ENCODE results near the gene KCNK13. TPM values are rescaled to one million over a fixed set of nuclear protein-coding genes. Genes with fewer than 3 reads are reported as not detected.

Gene KCNK13
- total RNA-seq (2022): not detected in 2 replicates
- percentile 2 among the genes with signal in this experiment for Bru-seq, nascent RNA
- percentile 5 among the genes with signal in this experiment for BruChase-seq, experiment 1, labeled RNA remaining after a 6-hour chase
- percentile 2 among the genes with signal in this experiment for BruChase-seq, experiment 2, labeled RNA remaining after a 2-hour chase
- long read RNA-seq: 0 reads

- Mint-ChIP-seq H3K4me3 (ENCODE audit: unreplicated experiment) (peak within 1 kb of the TSS; percentile 44), H3K27me3 (ENCODE audit: insufficient read depth, unreplicated experiment) (peaks cover 66% of the 10 kb centered on the region), H3K27ac (ENCODE audit: low read depth, unreplicated experiment) (no peak within 1 kb of the TSS), H3K4me1 (ENCODE audit: insufficient read depth, unreplicated experiment) (no peaks in the 10 kb centered on the region), H3K36me3 (ENCODE audit: insufficient read depth, unreplicated experiment) (no peaks in the 10 kb centered on the region), H3K9me3 (ENCODE audit: unreplicated experiment) (no peaks in the 10 kb centered on the region)
- TF ChIP-seq, protein P1, sequence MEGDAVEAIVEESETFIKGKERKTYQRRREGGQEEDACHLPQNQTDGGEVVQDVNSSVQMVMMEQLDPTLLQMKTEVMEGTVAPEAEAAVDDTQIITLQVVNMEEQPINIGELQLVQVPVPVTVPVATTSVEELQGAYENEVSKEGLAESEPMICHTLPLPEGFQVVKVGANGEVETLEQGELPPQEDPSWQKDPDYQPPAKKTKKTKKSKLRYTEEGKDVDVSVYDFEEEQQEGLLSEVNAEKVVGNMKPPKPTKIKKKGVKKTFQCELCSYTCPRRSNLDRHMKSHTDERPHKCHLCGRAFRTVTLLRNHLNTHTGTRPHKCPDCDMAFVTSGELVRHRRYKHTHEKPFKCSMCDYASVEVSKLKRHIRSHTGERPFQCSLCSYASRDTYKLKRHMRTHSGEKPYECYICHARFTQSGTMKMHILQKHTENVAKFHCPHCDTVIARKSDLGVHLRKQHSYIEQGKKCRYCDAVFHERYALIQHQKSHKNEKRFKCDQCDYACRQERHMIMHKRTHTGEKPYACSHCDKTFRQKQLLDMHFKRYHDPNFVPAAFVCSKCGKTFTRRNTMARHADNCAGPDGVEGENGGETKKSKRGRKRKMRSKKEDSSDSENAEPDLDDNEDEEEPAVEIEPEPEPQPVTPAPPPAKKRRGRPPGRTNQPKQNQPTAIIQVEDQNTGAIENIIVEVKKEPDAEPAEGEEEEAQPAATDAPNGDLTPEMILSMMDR (IDR thresholded peaks at IDR 0.05; ENCODE audit: unreplicated experiment): no peak
- CTCF ChIA-PET: no interaction called here
- POLR2A ChIA-PET: no interaction called here
- intact Hi-C loops (cut with micrococcal nuclease): no loop called here
- no peak for DNase-seq (ENCODE audit: unreplicated experiment)
- BruUV-seq (replicated peaks): no TSS peak
These were observed at the start of gene KCNK13 for GRCh38 chr14:90061685-90062126. Gene KCNK13 (plus strand): TSS chr14:90061994. CDS start chr14:90062206, 212 bp downstream.

DNA sequence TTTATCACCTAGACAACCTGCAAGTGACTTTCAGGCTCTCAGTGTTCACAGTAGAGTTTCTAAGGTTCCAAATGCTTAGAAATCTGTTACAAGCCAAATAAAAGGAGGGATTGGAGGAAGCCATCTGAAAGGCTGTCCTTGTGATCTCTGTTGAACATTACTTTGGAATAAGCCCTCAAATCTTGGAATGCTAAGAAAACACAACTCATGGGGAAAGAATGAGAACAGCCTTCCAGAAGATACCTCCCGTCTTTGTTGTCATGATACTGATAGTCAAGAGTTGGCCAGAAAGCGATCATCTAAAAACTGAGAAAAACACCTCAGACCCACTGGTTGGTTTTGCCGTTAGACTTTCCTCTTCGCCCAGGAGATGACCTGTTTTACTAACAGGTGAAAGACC, 44.4 kb upstream of the KCNK13 start:
- no peaks in the 10 kb centered on the region for H3K9me3 Mint-ChIP-seq (ENCODE audit: unreplicated experiment)
- H3K36me3 Mint-ChIP-seq (ENCODE audit: insufficient read depth, unreplicated experiment): peaks cover 30% of the 10 kb centered on the region
- TF ChIP-seq, protein P1 (IDR thresholded peaks at IDR 0.05; ENCODE audit: unreplicated experiment): no peak
- intact Hi-C loops (cut with micrococcal nuclease): no loop called here
- BruUV-seq (replicated peaks): no TSS peak
- ChIA-PET CTCF (interaction anchor here (0.7 kb wide), 1 partner anchor 215 kb away, joined by 4 read pairs; no protein-coding TSS in a partner anchor), POLR2A (no interaction called here)
- H3K4me3 Mint-ChIP-seq (ENCODE audit: unreplicated experiment): no peak overlapping the region
- no peak for DNase-seq (ENCODE audit: unreplicated experiment)
- H3K4me1 Mint-ChIP-seq (ENCODE audit: insufficient read depth, unreplicated experiment): no peaks in the 10 kb centered on the region
- H3K27me3 Mint-ChIP-seq (ENCODE audit: insufficient read depth, unreplicated experiment): no peaks in the 10 kb centered on the region
- H3K27ac Mint-ChIP-seq (ENCODE audit: low read depth, unreplicated experiment): no peak overlapping the region

DNA sequence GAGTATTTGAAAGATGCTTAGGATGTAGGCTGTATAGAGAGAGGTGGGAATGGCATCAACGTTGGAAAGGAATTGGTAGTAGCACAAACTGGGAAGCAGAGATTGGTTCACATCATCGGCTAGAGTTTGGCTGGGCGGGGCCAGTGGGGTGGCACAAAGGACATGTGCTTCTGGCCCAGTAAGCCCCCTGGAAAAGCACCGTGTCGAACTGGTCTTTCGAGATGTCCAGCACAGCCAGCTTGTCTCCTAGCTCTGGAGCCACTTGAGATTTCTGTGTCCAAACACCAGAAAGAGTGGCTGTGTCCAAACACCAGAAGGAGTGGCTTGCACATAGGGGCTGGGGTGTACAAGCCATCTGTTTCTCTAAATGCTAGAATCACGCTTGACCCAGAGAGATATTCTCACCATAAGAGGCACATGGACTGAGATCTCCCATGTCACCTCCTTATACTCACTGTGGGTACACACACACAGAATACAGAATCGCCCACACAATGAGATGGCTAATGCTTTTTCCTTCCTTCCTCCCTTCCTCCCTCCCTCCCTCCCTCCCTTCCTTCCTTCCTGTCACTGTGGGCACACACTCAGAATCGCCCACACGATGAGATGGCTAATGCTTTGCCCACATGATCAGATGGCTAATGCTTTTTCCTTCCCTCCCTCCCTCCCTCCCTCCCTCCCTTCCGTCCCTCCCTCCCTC, 41.8 kb upstream of the KCNK13 start:
- TF ChIP-seq, protein P1 (IDR thresholded peaks at IDR 0.05; ENCODE audit: unreplicated experiment): no peak
- POLR2A ChIA-PET: no interaction called here
- no peak for DNase-seq (ENCODE audit: unreplicated experiment)
- CTCF ChIA-PET: no interaction called here
- Mint-ChIP-seq H3K27me3 (ENCODE audit: insufficient read depth, unreplicated experiment) (no peaks in the 10 kb centered on the region), H3K4me3 (ENCODE audit: unreplicated experiment) (no peak overlapping the region), H3K36me3 (ENCODE audit: insufficient read depth, unreplicated experiment) (peaks cover 17% of the 10 kb centered on the region), H3K4me1 (ENCODE audit: insufficient read depth, unreplicated experiment) (no peaks in the 10 kb centered on the region), H3K9me3 (ENCODE audit: unreplicated experiment) (no peaks in the 10 kb centered on the region), H3K27ac (ENCODE audit: low read depth, unreplicated experiment) (no peak overlapping the region)
- no TSS peak for BruUV-seq (replicated peaks)
- intact Hi-C loops (cut with micrococcal nuclease): no loop called here

- no peak for DNase-seq (ENCODE audit: unreplicated experiment)
- BruUV-seq (replicated peaks): no TSS peak
- H3K36me3 Mint-ChIP-seq (ENCODE audit: insufficient read depth, unreplicated experiment): peaks cover 8% of the 10 kb centered on the region
- H3K4me3 Mint-ChIP-seq (ENCODE audit: unreplicated experiment): no peak overlapping the region
- intact Hi-C loops (cut with micrococcal nuclease): no loop called here
- H3K9me3 Mint-ChIP-seq (ENCODE audit: unreplicated experiment): no peaks in the 10 kb centered on the region
- H3K27me3 Mint-ChIP-seq (ENCODE audit: insufficient read depth, unreplicated experiment): no peaks in the 10 kb centered on the region
- TF ChIP-seq, protein P1 (IDR thresholded peaks at IDR 0.05; ENCODE audit: unreplicated experiment): no peak
- H3K4me1 Mint-ChIP-seq (ENCODE audit: insufficient read depth, unreplicated experiment): no peaks in the 10 kb centered on the region
- CTCF ChIA-PET: interaction anchor here (0.6 kb wide), 1 partner anchor 8 kb away, joined by 4 read pairs; no protein-coding TSS in a partner anchor
- POLR2A ChIA-PET: no interaction called here
- H3K27ac Mint-ChIP-seq (ENCODE audit: low read depth, unreplicated experiment): no peak overlapping the region
These were observed 38.5 kb upstream of the KCNK13 start for GRCh38 chr14:90023176-90023896.

All from MCF 10A (cell line).